Neural progenitor cell (in vitro differentiated cells): Measurements from ENCODE around the gene B3GLCT. TPM values are rescaled to one million over a fixed set of nuclear protein-coding genes. Genes with fewer than 3 reads are reported as not detected.
"Not testable (repeated sequence)": the region's sequence is repeated elsewhere in the genome, so short reads cannot be mapped to it uniquely, and the experiment has no call there.

Experiments
- DNase-seq: peaks from one replicate; pipeline ENCODE4 v3.0.0-alpha.2; 2016; ENCODE audit warnings: low spot score
- H2AFZ ChIP-seq: fragments of 200-600 bp; sonication (generic); replicated peaks from 2 replicates; pipeline ENCODE4 v1.6.1; 2016; ENCODE audit warnings: antibody characterized with exemption
- H3F3A ChIP-seq: fragments of 200-600 bp; sonication (generic); 2 replicates; pipeline ENCODE4 v1.6.1; 2016; ENCODE audit warnings: antibody characterized with exemption, low read depth
- H3K27ac ChIP-seq: fragments of 200-600 bp; sonication (generic); 2 replicates; pipeline ENCODE4 v1.5.1; 2016; ENCODE audit warnings: mild to moderate bottlenecking
- H3K27me3 ChIP-seq: fragments of 200-600 bp; sonication (generic); 2 replicates; pipeline ENCODE4 v1.6.1; 2016; ENCODE audit warnings: mild to moderate bottlenecking, moderate library complexity
- H3K36me3 ChIP-seq: fragments of 200-600 bp; sonication (generic); 2 replicates; pipeline ENCODE4 v1.5.1; 2016
- H3K4me1 ChIP-seq: fragments of 200-600 bp; sonication (generic); 2 replicates; pipeline ENCODE4 v1.6.1; 2016; ENCODE audit warnings: mixed run types
- H3K4me2 ChIP-seq: fragments of 200-600 bp; sonication (generic); 2 replicates; pipeline ENCODE4 v1.6.1; 2016
- H3K4me3 ChIP-seq: fragments of 200-600 bp; sonication (generic); 2 replicates; pipeline ENCODE4 v1.5.1; 2016
- H3K79me2 ChIP-seq: fragments of 200-600 bp; sonication (generic); 2 replicates; pipeline ENCODE4 v1.6.1; 2016; ENCODE audit warnings: low read depth
- H3K9ac ChIP-seq: fragments of 200-600 bp; sonication (generic); 2 replicates; pipeline ENCODE4 v1.6.1; 2016
- H3K9me3 ChIP-seq: fragments of 200-600 bp; sonication (generic); 2 replicates; pipeline ENCODE4 v1.5.1; 2016; ENCODE audit warnings: low read depth
- H4K20me1 ChIP-seq: fragments of 200-600 bp; sonication (generic); 2 replicates; pipeline ENCODE4 v1.6.1; 2016; ENCODE audit warnings: low read depth
- H3K27ac Mint-ChIP-seq: 3 replicates; pipeline ENCODE4 v1.8.0; 2021; ENCODE audit warnings: mixed read lengths
- H3K27me3 Mint-ChIP-seq: 2 replicates; pipeline ENCODE4 v1.8.0; 2022; ENCODE audit warnings: low read depth, mild to moderate bottlenecking, inconsistent platforms, moderate library complexity, mixed read lengths; ENCODE audit not compliant: insufficient read depth
- H3K36me3 Mint-ChIP-seq: 3 replicates; pipeline ENCODE4 v1.8.0; 2021; ENCODE audit warnings: mixed read lengths
- H3K4me1 Mint-ChIP-seq: 3 replicates; pipeline ENCODE4 v1.8.0; 2021; ENCODE audit warnings: mixed read lengths
- H3K4me3 Mint-ChIP-seq: 3 replicates; pipeline ENCODE4 v1.8.0; 2021; ENCODE audit warnings: mild to moderate bottlenecking, moderate library complexity, mixed read lengths
- H3K9me3 Mint-ChIP-seq: 3 replicates; pipeline ENCODE4 v1.8.0; 2020; ENCODE audit warnings: mixed read lengths
- CTCF ChIP-seq: fragments of 200-600 bp; sonication (generic); IDR thresholded peaks from 2 replicates; pipeline ENCODE4 v1.5.1; 2017; ENCODE audit warnings: antibody characterized with exemption, mild to moderate bottlenecking
- EZH2 ChIP-seq: fragments of 200-600 bp; sonication (generic); IDR thresholded peaks from 2 replicates; pipeline ENCODE4 v1.6.1; 2017; ENCODE audit warnings: antibody characterized with exemption, mild to moderate bottlenecking, moderate library complexity
- EZH2phosphoT487 ChIP-seq: fragments of 200-600 bp; sonication (generic); IDR thresholded peaks from 2 replicates; pipeline ENCODE4 v1.6.1; 2017; ENCODE audit warnings: antibody characterized with exemption
- total RNA-seq: library from RNA; depleted of rRNA; stranded (reverse); fragments of >200 nt; gene quantifications from 2 replicates; pipeline ENCODE4 v1.2.3, GENCODE V29; 2015; ENCODE audit warnings: low replicate concordance

B3GLCT gene
- total RNA-seq, 1 donor from 2014 or later, result 16.9 TPM

- Mint-ChIP-seq H3K9me3 (peaks cover 5% of the 10 kb centered on the region), H3K27me3 (peaks cover 4% of the 10 kb centered on the region), H3K27ac (no peak overlapping the region), H3K4me1 (peaks cover 16% of the 10 kb centered on the region), H3K4me3 (no peak overlapping the region), H3K36me3 (no peaks in the 10 kb centered on the region)
- no peak for DNase-seq
- peaks cover 4% of the 10 kb centered on the region for H3K4me1 ChIP-seq
- H3K27ac ChIP-seq, result no peak overlapping the region
- no peak overlapping the region for H3K4me3 ChIP-seq
- no peaks in the 10 kb centered on the region for H4K20me1 ChIP-seq
- no peaks in the 10 kb centered on the region for H3K27me3 ChIP-seq
- no peaks in the 10 kb centered on the region for H3K9me3 ChIP-seq
- H3K79me2 ChIP-seq, result no peaks in the 10 kb centered on the region
- TF ChIP-seq EZH2phosphoT487 (no peak), EZH2 (no peak), CTCF (no peak)
- no peak overlapping the region for H2AFZ ChIP-seq
- H3K36me3 ChIP-seq, result no peaks in the 10 kb centered on the region
- H3K4me2 ChIP-seq, result no peak overlapping the region
- H3K9ac ChIP-seq, result no peak overlapping the region
- no peaks in the 10 kb centered on the region for H3F3A ChIP-seq
Measured at GRCh38 chr13:31172535-31172934, 27.2 kb upstream of the B3GLCT start.

DNA sequence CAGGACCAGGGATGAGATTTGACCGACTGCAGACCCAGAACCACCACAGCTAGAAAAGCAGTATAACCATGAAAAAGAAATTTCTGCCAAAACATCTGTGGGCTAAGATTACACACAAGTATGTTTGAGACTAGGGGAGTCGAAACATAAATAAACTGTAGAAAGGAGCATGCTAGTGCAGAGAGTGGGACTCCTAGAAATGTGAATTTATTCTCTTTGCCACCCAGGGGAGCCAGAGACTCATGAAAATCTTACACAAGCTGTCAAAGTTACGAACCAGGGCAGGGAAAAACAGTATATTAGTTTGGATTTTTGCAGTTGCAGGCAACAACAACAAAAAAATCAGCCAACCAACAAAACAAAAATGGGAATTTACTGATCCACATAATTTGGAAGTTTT, 25.8 kb upstream of the B3GLCT start:
- Histone ChIP-seq H3K4me2 (no peak overlapping the region), H3K9ac (no peak overlapping the region), H3K27ac (no peak overlapping the region), H3K27me3 (no peaks in the 10 kb centered on the region), H3K36me3 (no peaks in the 10 kb centered on the region), H3F3A (no peaks in the 10 kb centered on the region), H3K4me3 (no peak overlapping the region), H3K79me2 (no peaks in the 10 kb centered on the region), H3K4me1 (peaks cover 4% of the 10 kb centered on the region), H2AFZ (no peak overlapping the region), H3K9me3 (no peaks in the 10 kb centered on the region), H4K20me1 (no peaks in the 10 kb centered on the region)
- Mint-ChIP-seq H3K9me3 (peaks cover 5% of the 10 kb centered on the region), H3K27ac (no peak overlapping the region), H3K27me3 (peaks cover 4% of the 10 kb centered on the region), H3K4me1 (peaks cover 16% of the 10 kb centered on the region), H3K36me3 (no peaks in the 10 kb centered on the region), H3K4me3 (no peak overlapping the region)
- no peak for DNase-seq
- TF ChIP-seq CTCF, result no peak

DNA sequence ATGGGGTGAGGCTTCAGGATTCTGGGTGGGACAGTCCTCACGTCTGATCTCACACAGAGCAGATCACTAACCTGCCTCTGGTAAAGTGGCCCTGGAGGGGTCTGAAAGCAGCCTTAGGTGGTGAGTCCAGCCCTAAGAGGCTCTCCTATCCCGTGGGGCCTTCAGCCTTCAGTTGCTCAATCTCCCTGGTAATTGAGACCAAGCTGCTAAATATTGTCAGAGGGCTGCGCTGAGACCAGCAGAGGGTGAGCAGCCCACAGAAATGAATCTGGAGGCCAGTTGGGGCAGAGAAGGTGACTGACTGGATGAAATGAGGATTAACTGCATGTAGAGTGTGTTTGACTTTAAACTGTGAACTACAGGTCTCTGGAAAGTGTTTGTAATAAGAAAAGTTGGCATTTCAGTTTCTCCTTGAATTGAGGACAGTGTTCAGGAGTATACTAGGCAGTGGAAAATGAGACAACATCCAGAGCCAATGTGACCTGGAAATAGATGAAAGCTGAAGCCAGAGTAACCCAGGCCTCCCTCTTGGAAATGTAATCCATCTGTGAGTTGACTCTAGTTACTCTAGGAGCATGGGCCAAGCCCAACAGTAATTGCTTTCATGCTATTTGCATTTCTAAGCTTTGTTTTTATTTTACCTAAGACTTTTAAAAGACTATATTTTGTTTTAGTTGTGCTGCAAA, 23.8 kb upstream of the B3GLCT start:
- DNase-seq, result no peak
- Histone ChIP-seq H3K36me3 (no peaks in the 10 kb centered on the region), H3K27me3 (no peaks in the 10 kb centered on the region), H3K4me1 (peaks cover 4% of the 10 kb centered on the region), H3K4me3 (no peak overlapping the region), H3F3A (no peaks in the 10 kb centered on the region), H3K79me2 (no peaks in the 10 kb centered on the region), H3K9ac (no peak overlapping the region), H3K27ac (no peak overlapping the region), H3K4me2 (no peak overlapping the region), H2AFZ (no peak overlapping the region), H4K20me1 (no peaks in the 10 kb centered on the region), H3K9me3 (no peaks in the 10 kb centered on the region)
- no peak for TF ChIP-seq EZH2
- no peak for TF ChIP-seq CTCF
- no peak for TF ChIP-seq EZH2phosphoT487
- Mint-ChIP-seq H3K9me3 (peaks cover 5% of the 10 kb centered on the region), H3K4me1 (peaks cover 16% of the 10 kb centered on the region), H3K27me3 (peaks cover 3% of the 10 kb centered on the region), H3K4me3 (no peak overlapping the region), H3K36me3 (no peaks in the 10 kb centered on the region), H3K27ac (no peak overlapping the region)

GRCh38 chr13:31177813-31178495, 21.8 kb upstream of the B3GLCT start:
- not testable (repeated sequence) for H3F3A ChIP-seq, H3K27ac Mint-ChIP-seq, H3K36me3 ChIP-seq, H2AFZ ChIP-seq, H4K20me1 ChIP-seq, H3K9me3 ChIP-seq, H3K4me3 ChIP-seq, H3K27me3 ChIP-seq, H3K36me3 Mint-ChIP-seq, H3K27me3 Mint-ChIP-seq, H3K79me2 ChIP-seq, H3K4me2 ChIP-seq, H3K9ac ChIP-seq, H3K4me1 ChIP-seq, H3K27ac ChIP-seq, DNase-seq, H3K4me3 Mint-ChIP-seq, H3K9me3 Mint-ChIP-seq
- H3K4me1 Mint-ChIP-seq, result peaks cover 16% of the 10 kb centered on the region
